ENCODE data around the gene EXD1.
"Not testable (repeated sequence)": the region's sequence is repeated elsewhere in the genome, so short reads cannot be mapped to it uniquely, and the experiment has no call there.

Gene EXD1

GRCh38 chr15:41230650-41231421 lies at the start of gene EXD1, which contains the start of gene CHP1:
Gene EXD1, minus strand, starts transcription at chr15:41230757. Its CDS starts 4,182 bp downstream, at chr15:41226575.
Gene CHP1, plus strand, starts transcription at chr15:41231268. Its CDS starts 115 bp downstream, at chr15:41231383.
- peak; percentile 98 for DNase-seq (ENCODE audit: low spot score)
- FAIRE-seq: peak; percentile 74

GRCh38 chr15:41279535-41280283 lies 49.2 kb upstream of the EXD1 start:
- FAIRE-seq (no peak), DNase-seq (ENCODE audit: low spot score) (no peak)

- no peak for DNase-seq (ENCODE audit: low spot score)
- no peak for FAIRE-seq
Measured at GRCh38 chr15:41278319-41278718, 47.8 kb upstream of the EXD1 start.

GRCh38 chr15:41276831-41277230 lies 46.3 kb upstream of the EXD1 start:
- FAIRE-seq (no peak), DNase-seq (ENCODE audit: low spot score) (no peak)

GRCh38 chr15:41269887-41270286 lies 39.3 kb upstream of the EXD1 start:
- no peak for FAIRE-seq
- DNase-seq (ENCODE audit: low spot score): no peak

GRCh38 chr15:41263891-41264351 lies 33.4 kb upstream of the EXD1 start:
- no peak for FAIRE-seq
- DNase-seq (ENCODE audit: low spot score): no peak

GRCh38 chr15:41262571-41262970 lies 32.0 kb upstream of the EXD1 start:
- DNase-seq (ENCODE audit: low spot score) (no peak), FAIRE-seq (no peak)

- DNase-seq (ENCODE audit: low spot score); FAIRE-seq: not testable (repeated sequence)
Measured at GRCh38 chr15:41260924-41261323, 30.4 kb upstream of the EXD1 start.

GRCh38 chr15:41259546-41260189 lies 29.1 kb upstream of the EXD1 start:
- DNase-seq (ENCODE audit: low spot score): no peak
- no peak for FAIRE-seq

- no peak for FAIRE-seq
Measured at GRCh38 chr15:41258750-41259471, 28.4 kb upstream of the EXD1 start.

GRCh38 chr15:41256577-41257038 lies 26.1 kb upstream of the EXD1 start:
- no peak for DNase-seq (ENCODE audit: low spot score)

More at GRCh38 chr15:41258750-41259471, 28.4 kb upstream of the EXD1 start:
- no peak for DNase-seq (ENCODE audit: low spot score)

GRCh38 chr15:41256103-41256502 lies 25.5 kb upstream of the EXD1 start:
- DNase-seq (ENCODE audit: low spot score) (no peak), FAIRE-seq (no peak)

More at GRCh38 chr15:41256577-41257038, 26.1 kb upstream of the EXD1 start:
- FAIRE-seq: no peak

- no peak for FAIRE-seq
- DNase-seq (ENCODE audit: low spot score): no peak
Measured at GRCh38 chr15:41254560-41254959, 24.0 kb upstream of the EXD1 start.

- DNase-seq (ENCODE audit: low spot score) (no peak), FAIRE-seq (no peak)
Measured at GRCh38 chr15:41251411-41251810, 20.9 kb upstream of the EXD1 start.

- DNase-seq (ENCODE audit: low spot score); FAIRE-seq: not testable (repeated sequence)
Measured at GRCh38 chr15:41250745-41251144, 20.2 kb upstream of the EXD1 start.

- DNase-seq (ENCODE audit: low spot score) (no peak), FAIRE-seq (no peak)
Measured at GRCh38 chr15:41241221-41241964, 10.8 kb upstream of the EXD1 start.

- FAIRE-seq: no peak
- no peak for DNase-seq (ENCODE audit: low spot score)
Measured at GRCh38 chr15:41238100-41238499, 7.5 kb upstream of the EXD1 start.

- no peak for DNase-seq (ENCODE audit: low spot score)
- no peak for FAIRE-seq
Measured at GRCh38 chr15:41235929-41236328, 5.4 kb upstream of the EXD1 start.

GRCh38 chr15:41235228-41235627 lies 4.7 kb upstream of the EXD1 start:
- not testable (repeated sequence) for FAIRE-seq; DNase-seq (ENCODE audit: low spot score)

- FAIRE-seq: no peak
- DNase-seq (ENCODE audit: low spot score): no peak
Measured at GRCh38 chr15:41233367-41233771, 2.8 kb upstream of the EXD1 start.

Measured in urothelium cell line (cell line).